ENCODE measurements around the gene MMRN1.

The MMRN1 gene

GRCh38 chr4:90001023-90001422 lies 106.4 kb downstream of the MMRN1 start:
- no peak for DNase-seq

DNA sequence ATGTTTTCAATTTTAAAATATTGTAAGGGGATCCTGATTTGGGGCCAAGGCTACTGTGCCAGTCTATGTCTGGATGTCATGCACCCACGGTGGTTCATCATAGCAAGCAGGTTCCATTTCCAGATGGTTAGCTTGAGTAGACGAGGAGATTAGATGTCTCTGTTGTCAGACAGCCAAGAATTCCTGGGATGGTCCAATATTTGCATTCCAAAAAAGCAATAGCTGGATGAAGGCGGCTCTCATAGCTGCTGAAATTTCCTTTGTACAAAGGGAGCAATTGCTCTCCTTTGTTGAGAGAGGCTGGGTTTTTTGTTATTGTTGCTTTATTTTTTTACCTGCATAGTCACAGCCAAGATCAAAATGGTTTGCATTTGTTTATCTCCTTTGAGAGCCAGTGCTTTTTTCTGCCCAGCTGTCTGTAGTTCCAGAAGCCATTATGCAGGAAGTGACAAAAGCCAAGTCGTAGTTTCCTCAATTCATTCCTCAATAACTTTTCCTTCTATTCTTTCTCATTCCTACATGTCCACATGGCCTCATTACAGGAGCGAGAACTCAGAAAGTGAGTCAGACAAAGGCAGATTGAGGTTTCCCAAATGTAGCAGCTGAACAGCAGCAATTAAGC lies 107.9 kb downstream of the MMRN1 start:
- DNase-seq = no peak

Data from GF-D8 (cell line).